H1 (cell line): ENCODE measurements around the gene JUN. TPM values are rescaled to one million over a fixed set of nuclear protein-coding genes. Genes with fewer than 3 reads are reported as not detected.

Experiments
- CTCF ChIA-PET: fragments of 300-600 bp; sonication (Branson Sonifier 250); formaldehyde crosslinking; loops from one replicate; lab custom pipeline; 2021; ENCODE audit not compliant: partially characterized antibody; lab: Charles Lee
- POLR2A ChIA-PET: fragments of 300-600 bp; sonication (Branson Sonifier 250); formaldehyde crosslinking; loops from one replicate; lab custom pipeline; 2021; ENCODE audit warnings: inconsistent platforms; ENCODE audit not compliant: partially characterized antibody; lab: Charles Lee
- DNase-seq, 2 experiments: peaks; one replicate each; pipeline versions ENCODE4 v3.0.0 to v3.0.0-alpha.2; 2010 to 2022; ENCODE audit warnings: low spot score in 2 of 2, low read depth in 1 of 2, mixed read lengths in 1 of 2
- FAIRE-seq: peaks from 2 replicates; lab custom pipeline; 2011; peaks lifted over from hg19 to GRCh38; lab: Jason Lieb, UNC
- H2AFZ ChIP-seq: 2 replicates; pipeline ENCODE4 v1.8.1; 2012; ENCODE audit warnings: low read length, inconsistent platforms
- H2AK5ac ChIP-seq: 2 replicates; pipeline ENCODE4 v1.6.1; 2013; ENCODE audit warnings: low read depth, low read length
- H2BK120ac ChIP-seq: replicated peaks from 2 replicates; pipeline ENCODE3; 2013; ENCODE audit warnings: low read depth, low read length, inconsistent platforms
- H2BK12ac ChIP-seq: 2 replicates; pipeline ENCODE4 v1.6.1; 2013; ENCODE audit warnings: low read depth, low read length
- H2BK15ac ChIP-seq: 2 replicates; pipeline ENCODE4 v1.6.1; 2013; ENCODE audit warnings: low read length
- H2BK20ac ChIP-seq: 2 replicates; pipeline ENCODE4 v1.6.1; 2013; ENCODE audit warnings: low read length
- H2BK5ac ChIP-seq: 2 replicates; pipeline ENCODE4 v1.6.1; 2013; ENCODE audit warnings: low read depth, low read length
- H3K14ac ChIP-seq: 2 replicates; pipeline ENCODE4 v1.6.1; 2013; ENCODE audit warnings: inconsistent platforms; ENCODE audit not compliant: insufficient read length
- H3K18ac ChIP-seq: 2 replicates; pipeline ENCODE4 v1.6.1; 2013; ENCODE audit warnings: low read length; ENCODE audit errors: extremely low read depth
- H3K23ac ChIP-seq: 2 replicates; pipeline ENCODE4 v1.6.1; 2013; ENCODE audit warnings: inconsistent platforms; ENCODE audit not compliant: insufficient read length
- H3K23me2 ChIP-seq: 2 replicates; pipeline ENCODE4 v1.6.1; 2013; ENCODE audit warnings: low read depth, low read length
- H3K27ac ChIP-seq: 2 replicates; pipeline ENCODE4 v1.6.1; 2011; ENCODE audit warnings: low read depth, low read length, inconsistent platforms
- H3K27me3 ChIP-seq, 4 experiments: replicated peaks in 1 of 4; 1 replicate in 1 of 4; 2 replicates in 3 of 4; pipeline versions ENCODE4 v1.6.1 to v1.8.1; 2011 to 2013; ENCODE audit warnings: low read length in 3 of 4, mild to moderate bottlenecking in 3 of 4, inconsistent platforms in 2 of 4, mixed read lengths in 2 of 4, moderate library complexity in 1 of 4; ENCODE audit not compliant: control insufficient read depth in 3 of 4, insufficient read depth in 3 of 4; ENCODE audit errors: extremely low read depth in 1 of 4
- H3K36me3 ChIP-seq, 4 experiments: 2 replicates each; pipeline versions ENCODE4 v1.6.1 to v1.8.1; 2011 to 2013; ENCODE audit warnings: mild to moderate bottlenecking in 4 of 4, low read length in 3 of 4, moderate library complexity in 2 of 4, control low read depth in 1 of 4, inconsistent platforms in 1 of 4; ENCODE audit not compliant: insufficient read depth in 4 of 4, control insufficient read depth in 2 of 4
- H3K4ac ChIP-seq: replicated peaks from 2 replicates; pipeline ENCODE3; 2013; ENCODE audit warnings: low read length, low read depth, mixed read lengths, inconsistent platforms; ENCODE audit not compliant: insufficient read length
- H3K4me1 ChIP-seq, 4 experiments: replicated peaks in 1 of 4; 1 replicate in 1 of 4; 2 replicates in 3 of 4; pipeline versions ENCODE4 v1.6.1 to v1.8.1; 2011 to 2013; ENCODE audit warnings: low read length in 3 of 4, inconsistent platforms in 2 of 4, mixed read lengths in 1 of 4; ENCODE audit not compliant: insufficient read depth in 4 of 4, control insufficient read depth in 3 of 4
- H3K4me2 ChIP-seq, 2 experiments: 2 replicates each; pipeline versions ENCODE4 v1.6.1 to v1.8.1; 2011 to 2013; ENCODE audit warnings: low read depth in 2 of 2, low read length in 2 of 2, control low read depth in 1 of 2, inconsistent platforms in 1 of 2, mild to moderate bottlenecking in 1 of 2; ENCODE audit not compliant: insufficient read depth in 1 of 2
- H3K4me3 ChIP-seq, 4 experiments: fragments of 200-600, 300-600 bp in 1 of 4; sonication (generic), shearing (Covaris generic), sonication (Bioruptor Twin) in 1 of 4; 2 replicates each; pipeline versions ENCODE4 v1.5.1 to v1.8.1; 2011 to 2016; ENCODE audit warnings: low read length in 4 of 4, low read depth in 3 of 4, control low read depth in 2 of 4, inconsistent platforms in 2 of 4, mild to moderate bottlenecking in 2 of 4, mixed read lengths in 1 of 4, moderate library complexity in 1 of 4; ENCODE audit not compliant: insufficient read depth in 2 of 4; ENCODE audit errors: extremely low read depth in 1 of 4
- H3K56ac ChIP-seq: replicated peaks from 2 replicates; pipeline ENCODE3; 2013; ENCODE audit warnings: low read depth, mild to moderate bottlenecking, mixed read lengths, low read length, inconsistent platforms; ENCODE audit not compliant: insufficient read length
- H3K79me1 ChIP-seq: 2 replicates; pipeline ENCODE4 v1.6.1; 2013; ENCODE audit warnings: low read depth, low read length, control low read depth
- H3K79me2 ChIP-seq, 2 experiments: 2 replicates each; pipeline versions ENCODE4 v1.6.1 to v1.8.1; 2012 to 2013; ENCODE audit warnings: low read length in 2 of 2, mild to moderate bottlenecking in 2 of 2, inconsistent platforms in 1 of 2; ENCODE audit not compliant: insufficient read depth in 2 of 2, control insufficient read depth in 1 of 2
- H3K9ac ChIP-seq, 4 experiments: replicated peaks in 1 of 4; 1 replicate in 1 of 4; 2 replicates in 3 of 4; pipeline versions ENCODE4 v1.6.1 to v1.8.1; 2011 to 2013; ENCODE audit warnings: low read depth in 3 of 4, low read length in 3 of 4, control low read depth in 2 of 4, mild to moderate bottlenecking in 2 of 4, moderate library complexity in 2 of 4, inconsistent platforms in 1 of 4; ENCODE audit errors: extremely low read depth in 1 of 4
- H3K9me3 ChIP-seq, 2 experiments: 2 replicates each; pipeline versions ENCODE4 v1.6.1 to v1.8.1; 2012 to 2013; ENCODE audit warnings: mild to moderate bottlenecking in 2 of 2, moderate library complexity in 2 of 2, control low read depth in 1 of 2, inconsistent platforms in 1 of 2, low read depth in 1 of 2, low read length in 1 of 2, mixed read lengths in 1 of 2; ENCODE audit not compliant: insufficient read depth in 2 of 2
- H4K20me1 ChIP-seq, 2 experiments: replicated peaks in 1 of 2; 2 replicates each; pipeline versions ENCODE3 to v1.8.1; 2011 to 2013; ENCODE audit warnings: inconsistent platforms in 2 of 2, low read length in 2 of 2, mild to moderate bottlenecking in 1 of 2; ENCODE audit not compliant: insufficient read depth in 2 of 2, control insufficient read depth in 1 of 2
- H4K5ac ChIP-seq: 2 replicates; pipeline ENCODE4 v1.6.1; 2013; ENCODE audit warnings: low read length, low read depth, mixed read lengths, inconsistent platforms; ENCODE audit not compliant: insufficient read length
- H4K8ac ChIP-seq: 2 replicates; pipeline ENCODE4 v1.8.0; 2013; ENCODE audit warnings: mild to moderate bottlenecking, moderate library complexity, low read length, inconsistent platforms; ENCODE audit not compliant: insufficient read depth; ENCODE audit errors: extremely low read depth
- H4K91ac ChIP-seq: replicated peaks from 2 replicates; pipeline ENCODE3; 2013; ENCODE audit warnings: low read length, mixed read lengths, inconsistent platforms; ENCODE audit not compliant: insufficient read length
- BRCA1 ChIP-seq: IDR thresholded peaks from 2 replicates; pipeline ENCODE4 v1.6.1; 2012; ENCODE audit warnings: low read depth, low read length, improper control_type of control experiment
- CEBPB ChIP-seq: IDR thresholded peaks from 2 replicates; pipeline ENCODE4 v1.6.1; 2012; ENCODE audit warnings: low read depth, low read length
- CHD2 ChIP-seq: IDR thresholded peaks from 2 replicates; pipeline ENCODE4 v1.6.1; 2012; ENCODE audit warnings: low read length, improper control_type of control experiment
- KDM1A ChIP-seq: fragments of 200-600, 300-600 bp; sonication (generic); IDR thresholded peaks from 2 replicates; pipeline ENCODE4 v1.7.1; 2016; ENCODE audit warnings: mild to moderate bottlenecking, low read length, borderline replicate concordance
- MAX ChIP-seq: IDR thresholded peaks from 2 replicates; pipeline ENCODE4 v1.6.1; 2012; ENCODE audit warnings: inconsistent platforms
- POU5F1 ChIP-seq: IDR thresholded peaks from 2 replicates; pipeline ENCODE4 v1.6.1; 2011; ENCODE audit warnings: low read depth, mild to moderate bottlenecking, low read length, moderate library complexity
- SRF ChIP-seq: IDR thresholded peaks from 2 replicates; pipeline ENCODE4 v1.6.1; 2011; ENCODE audit warnings: mild to moderate bottlenecking, low read depth, low read length, moderate library complexity
- TAF7 ChIP-seq: optimal IDR thresholded peaks from 2 replicates; pipeline ENCODE3; 2011; ENCODE audit warnings: low read depth, mild to moderate bottlenecking, inconsistent platforms, low read length, moderate library complexity, borderline replicate concordance
- YY1 ChIP-seq: IDR thresholded peaks from 2 replicates; pipeline ENCODE4 v1.6.1; 2011; ENCODE audit warnings: low read depth, mild to moderate bottlenecking, low read length
- WGBS, 2 experiments: shearing (Covaris generic) in 1 of 2; methylation state at CpG; one replicate each; pipeline versions ENCODE4 v1.1.6 to v1.1.7; 2013 to 2015; ENCODE audit warnings: low lambda C conversion rate in 2 of 2, mixed read lengths in 2 of 2, inconsistent platforms in 1 of 2, low coverage in 1 of 2, missing lambda C conversion rate in 1 of 2; ENCODE audit not compliant: insufficient replicate concordance in 2 of 2, insufficient coverage in 1 of 2, insufficient read length in 1 of 2; ENCODE audit errors: extremely low coverage in 1 of 2, missing lambda C conversion rate in 1 of 2; 5-methylcytosine and 5-hydroxymethylcytosine counted together
- polyA plus RNA-seq, 7 experiments: library from polyadenylated mRNA; depleted of rRNA in 3 of 7; stranded (reverse) in 5 of 7; unstranded in 2 of 7; fragments of >200 nt in 5 of 7; fragments of 200-250 nt in 2 of 7; gene quantifications; 1 replicate in 5 of 7; 2 replicates in 1 of 7; 4 replicates in 1 of 7; pipeline versions ENCODE4 v1.2.1 to v1.2.3, GENCODE V29; 2011 to 2013; ENCODE audit warnings: missing spikeins in 2 of 7, mixed read lengths in 2 of 7
- total RNA-seq: library from RNA; stranded (reverse); fragmentation: NEBNext Ultra II Directional; extraction: Animal tissue kit (Norgen Biotek cat#: 25700); gene quantifications from 2 replicates; pipeline ENCODE4 v1.2.1, GENCODE V29; 2021

The JUN gene
- total and polyA plus RNA-seq, 2 of the 8 experiments (the other 6 are each of a cell fraction or from before 2014, with no cell fraction given) = 4.4 to 10.9 TPM

DNA sequence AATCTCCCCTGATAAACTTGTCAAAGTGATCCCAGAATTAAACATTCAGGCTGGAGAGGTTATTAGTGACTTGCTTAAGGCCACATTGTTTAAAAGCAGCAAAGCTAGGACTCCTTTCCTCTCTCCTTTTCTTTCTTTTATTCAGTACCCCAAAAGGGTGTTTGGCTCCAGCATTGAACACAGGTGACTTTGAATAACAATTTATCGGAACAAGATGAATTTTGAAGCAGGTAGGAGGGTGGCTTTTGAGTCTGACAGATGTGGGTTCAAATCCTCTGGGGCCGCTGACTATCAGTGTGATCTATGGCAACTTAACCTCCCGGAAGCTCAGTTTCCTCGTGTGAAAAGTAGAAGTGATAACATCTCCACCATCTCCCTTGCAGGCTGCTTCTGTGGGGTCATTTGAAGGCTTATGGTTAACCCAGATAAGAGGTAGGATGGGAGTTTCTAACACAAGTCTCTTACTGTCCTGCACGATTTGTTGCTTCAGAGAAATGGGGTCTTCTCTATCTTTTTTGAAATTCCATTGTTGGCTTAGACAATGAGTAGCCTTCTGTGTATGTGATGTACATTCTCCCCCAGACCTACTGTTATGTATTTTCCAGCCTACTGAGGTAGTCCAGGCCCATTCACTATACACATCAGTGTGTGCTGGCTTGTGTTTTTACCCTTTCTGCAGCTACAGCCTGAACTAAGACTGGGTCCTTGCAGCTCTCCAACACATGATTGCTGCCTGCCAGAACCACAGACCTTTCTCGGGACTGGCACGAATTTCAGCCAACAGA lies 29.0 kb downstream of the JUN start:
- Histone ChIP-seq H3K9me3 (no peaks in the 10 kb centered on the region), H2AFZ (no peak overlapping the region), H3K4me3 (no peak overlapping the region), H2BK15ac (no peak overlapping the region), H4K20me1 (no peaks in the 10 kb centered on the region), H2AK5ac (no peak overlapping the region), H3K79me1 (no peaks in the 10 kb centered on the region), H2BK5ac (no peak overlapping the region), H3K23me2 (no peaks in the 10 kb centered on the region), H3K4me1 (no peaks in the 10 kb centered on the region), H3K27me3 (no peaks in the 10 kb centered on the region), H3K4ac (no peak overlapping the region), H3K9ac (no peak overlapping the region), H3K36me3 (no peaks in the 10 kb centered on the region), H3K23ac (no peak overlapping the region), H3K4me2 (no peak overlapping the region), H3K27ac (no peak overlapping the region), H3K79me2 (no peaks in the 10 kb centered on the region), H3K14ac (no peak overlapping the region), H4K8ac (no peak overlapping the region), H2BK12ac (no peak overlapping the region), H2BK120ac (no peak overlapping the region), H4K91ac (no peak overlapping the region), H4K5ac (no peak overlapping the region), H3K18ac (no peak overlapping the region), H2BK20ac (no peak overlapping the region), H3K56ac (no peak overlapping the region)
- CTCF ChIA-PET = interaction anchor here (1.3 to 1.7 kb wide), 2 partner anchors 9 to 16 kb away, joined by 3 to 6 read pairs; no protein-coding TSS in a partner anchor
- DNase-seq = no peak
- POLR2A ChIA-PET = no interaction called here
- 89% methylated on average over 7 of the region's 7 CpGs; no CpG with 5 or more reads in 1 of the 2 experiments for WGBS, 2 experiments
- no peak for FAIRE-seq
- no peak for TF ChIP-seq BRCA1
- no peak for TF ChIP-seq CEBPB
- TF ChIP-seq POU5F1 = no peak
- TF ChIP-seq KDM1A = no peak
- TF ChIP-seq CHD2 = no peak
- no peak for TF ChIP-seq TAF7
- no peak for TF ChIP-seq YY1
- TF ChIP-seq MAX = no peak
- TF ChIP-seq SRF = no peak
